Activated CD8-positive, alpha-beta memory T cell treated with anti-CD3 and anti-CD28 coated beads for 36 hours (primary cell): Measurements from ENCODE around the gene RGS10. TPM values are rescaled to one million over a fixed set of nuclear protein-coding genes. Genes with fewer than 3 reads are reported as not detected.
"Not testable (repeated sequence)": the region's sequence is repeated elsewhere in the genome, so short reads cannot be mapped to it uniquely, and the experiment has no call there.

Experiments used
- CTCF ChIA-PET: fragments of 350-600 bp; sonication (Branson Sonifier 250); formaldehyde crosslinking; loops from one replicate; lab custom pipeline; 2021; ENCODE audit warnings: antibody characterized with exemption; lab: Charles Lee
- POLR2A ChIA-PET: fragments of 350-600 bp; sonication (Branson Sonifier 250); formaldehyde crosslinking; loops from one replicate; lab custom pipeline; 2021; ENCODE audit warnings: antibody characterized with exemption; lab: Charles Lee
- total RNA-seq, 2 experiments: library from RNA; stranded (reverse); gene quantifications; one replicate each; pipeline ENCODE4 v1.2.3, GENCODE V29; 2021

Gene RGS10
- total RNA-seq, 2 experiments from 2014 or later = 150 to 152 TPM

- ChIA-PET POLR2A (no interaction called here), CTCF (interaction anchor here (1.6 kb wide), 1 partner anchor 21 kb away, joined by 4 read pairs; no protein-coding TSS in a partner anchor)
Measured at GRCh38 chr10:119466655-119467054, 75.9 kb downstream of the RGS10 start.

GRCh38 chr10:119466076-119466475 lies 76.4 kb downstream of the RGS10 start:
- ChIA-PET POLR2A (interaction anchor here (0.5 kb wide), 1 partner anchor 77 kb away, joined by 3 read pairs; no protein-coding TSS in a partner anchor), CTCF (interaction anchor here (1.6 kb wide), 1 partner anchor 21 kb away, joined by 4 read pairs; no protein-coding TSS in a partner anchor)

- POLR2A ChIA-PET = no interaction called here
- CTCF ChIA-PET = interaction anchor here (1.6 kb wide), 1 partner anchor 20 kb away, joined by 4 read pairs; no protein-coding TSS in a partner anchor
Measured at GRCh38 chr10:119465085-119465484, 77.4 kb downstream of the RGS10 start.

- POLR2A ChIA-PET, CTCF ChIA-PET: not testable (repeated sequence)
Measured at GRCh38 chr10:119463195-119463594, 79.3 kb downstream of the RGS10 start.

- CTCF ChIA-PET = no interaction called here
- POLR2A ChIA-PET = no interaction called here
Measured at GRCh38 chr10:119462773-119463172, 79.7 kb downstream of the RGS10 start.

- ChIA-PET CTCF (no interaction called here), POLR2A (no interaction called here)
Measured at GRCh38 chr10:119461923-119462322, 80.6 kb downstream of the RGS10 start.

- ChIA-PET CTCF (interaction anchor here (1.0 kb wide), 1 partner anchor 16 kb away, joined by 4 read pairs; no protein-coding TSS in a partner anchor), POLR2A (no interaction called here)
Measured at GRCh38 chr10:119461380-119461779, 81.1 kb downstream of the RGS10 start.

- ChIA-PET POLR2A (no interaction called here), CTCF (interaction anchor here (0.5 to 1.0 kb wide), 2 partner anchors 15 to 77 kb away, joined by 3 to 4 read pairs; no protein-coding TSS in a partner anchor)
Measured at GRCh38 chr10:119460369-119461195, 81.9 kb downstream of the RGS10 start.

GRCh38 chr10:119459681-119460340 lies 82.7 kb downstream of the RGS10 start:
- ChIA-PET CTCF (interaction anchor here (0.5 to 1.0 kb wide), 2 partner anchors 10 to 78 kb away, joined by 3 read pairs; no protein-coding TSS in a partner anchor), POLR2A (no interaction called here)

GRCh38 chr10:119457966-119458766 lies 84.4 kb downstream of the RGS10 start:
- POLR2A ChIA-PET = no interaction called here
- CTCF ChIA-PET = interaction anchor here (1.5 kb wide), 1 partner anchor 22 kb away, joined by 3 read pairs; no protein-coding TSS in a partner anchor

- CTCF ChIA-PET = interaction anchor here (0.6 kb wide), 1 partner anchor 223 kb away, joined by 3 read pairs; no protein-coding TSS in a partner anchor
- POLR2A ChIA-PET = no interaction called here
Measured at GRCh38 chr10:119456435-119456810, 86.1 kb downstream of the RGS10 start.

- CTCF ChIA-PET = interaction anchor here (0.6 kb wide), 1 partner anchor 224 kb away, joined by 3 read pairs; no protein-coding TSS in a partner anchor
- POLR2A ChIA-PET = no interaction called here
Measured at GRCh38 chr10:119455609-119456434, 86.7 kb downstream of the RGS10 start.

GRCh38 chr10:119454990-119455389 lies 87.5 kb downstream of the RGS10 start:
- ChIA-PET CTCF (interaction anchor here (1.7 kb wide), 1 partner anchor 10 kb away, joined by 4 read pairs; no protein-coding TSS in a partner anchor), POLR2A (no interaction called here)

GRCh38 chr10:119454316-119454715 lies 88.2 kb downstream of the RGS10 start:
- ChIA-PET POLR2A (no interaction called here), CTCF (interaction anchor here (1.7 kb wide), 1 partner anchor 9 kb away, joined by 4 read pairs; no protein-coding TSS in a partner anchor)

- POLR2A ChIA-PET = no interaction called here
Measured at GRCh38 chr10:119453313-119453712, 89.2 kb downstream of the RGS10 start.

GRCh38 chr10:119452396-119452795 lies 90.1 kb downstream of the RGS10 start:
- CTCF ChIA-PET = no interaction called here

More at GRCh38 chr10:119453313-119453712, 89.2 kb downstream of the RGS10 start:
- CTCF ChIA-PET = interaction anchor here (1.1 to 1.7 kb wide), 2 partner anchors 8 to 36 kb away, joined by 3 to 4 read pairs; no protein-coding TSS in a partner anchor

GRCh38 chr10:119451300-119451896 lies 91.1 kb downstream of the RGS10 start:
- ChIA-PET POLR2A (no interaction called here), CTCF (no interaction called here)

More at GRCh38 chr10:119452396-119452795, 90.1 kb downstream of the RGS10 start:
- POLR2A ChIA-PET = no interaction called here
